D721Med (cell line): ENCODE results near the gene OR52B2.

Source experiments
- DNase-seq: peaks from one replicate; pipeline ENCODE4 v3.0.0; 2011; ENCODE audit warnings: low spot score; ENCODE audit not compliant: insufficient read length
- FAIRE-seq: peaks from 2 replicates; lab custom pipeline; 2011; peaks lifted over from hg19 to GRCh38; lab: Jason Lieb, UNC
- TF ChIP-seq, protein P1 (sequence below): IDR thresholded peaks from 2 replicates; pipeline ENCODE4 v1.5.1; 2012; ENCODE audit warnings: mild to moderate bottlenecking, control low read depth; ENCODE audit not compliant: insufficient read depth; ENCODE audit errors: missing control alignments

OR52B2 gene

DNA sequence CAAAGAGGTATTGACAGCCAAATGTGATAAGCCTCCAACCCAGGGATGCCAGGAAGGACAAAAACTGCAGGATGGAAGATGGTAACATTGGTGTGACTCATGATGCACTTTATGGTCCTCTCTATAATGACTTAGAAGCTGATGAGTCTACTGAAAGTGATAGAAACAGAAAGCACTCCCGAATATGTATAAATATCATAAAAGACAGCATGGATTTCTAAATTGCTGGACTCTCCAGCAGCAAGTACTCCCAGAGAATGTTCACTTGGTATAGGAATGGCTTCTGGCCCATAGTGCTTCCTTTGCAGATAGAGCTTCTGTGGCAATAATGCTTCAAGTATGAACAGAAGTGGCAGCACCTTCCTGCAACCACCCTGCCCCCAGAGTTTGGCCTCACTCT lies at the start of gene OR52B2:
Gene OR52B2 (minus strand): TSS at position 101 of the 400 bp plus-strand sequence. CDS start 0 bp downstream, at position 101.
- DNase-seq = no peak
- TF ChIP-seq, protein P1, sequence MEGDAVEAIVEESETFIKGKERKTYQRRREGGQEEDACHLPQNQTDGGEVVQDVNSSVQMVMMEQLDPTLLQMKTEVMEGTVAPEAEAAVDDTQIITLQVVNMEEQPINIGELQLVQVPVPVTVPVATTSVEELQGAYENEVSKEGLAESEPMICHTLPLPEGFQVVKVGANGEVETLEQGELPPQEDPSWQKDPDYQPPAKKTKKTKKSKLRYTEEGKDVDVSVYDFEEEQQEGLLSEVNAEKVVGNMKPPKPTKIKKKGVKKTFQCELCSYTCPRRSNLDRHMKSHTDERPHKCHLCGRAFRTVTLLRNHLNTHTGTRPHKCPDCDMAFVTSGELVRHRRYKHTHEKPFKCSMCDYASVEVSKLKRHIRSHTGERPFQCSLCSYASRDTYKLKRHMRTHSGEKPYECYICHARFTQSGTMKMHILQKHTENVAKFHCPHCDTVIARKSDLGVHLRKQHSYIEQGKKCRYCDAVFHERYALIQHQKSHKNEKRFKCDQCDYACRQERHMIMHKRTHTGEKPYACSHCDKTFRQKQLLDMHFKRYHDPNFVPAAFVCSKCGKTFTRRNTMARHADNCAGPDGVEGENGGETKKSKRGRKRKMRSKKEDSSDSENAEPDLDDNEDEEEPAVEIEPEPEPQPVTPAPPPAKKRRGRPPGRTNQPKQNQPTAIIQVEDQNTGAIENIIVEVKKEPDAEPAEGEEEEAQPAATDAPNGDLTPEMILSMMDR = no peak
- FAIRE-seq = no peak

DNA sequence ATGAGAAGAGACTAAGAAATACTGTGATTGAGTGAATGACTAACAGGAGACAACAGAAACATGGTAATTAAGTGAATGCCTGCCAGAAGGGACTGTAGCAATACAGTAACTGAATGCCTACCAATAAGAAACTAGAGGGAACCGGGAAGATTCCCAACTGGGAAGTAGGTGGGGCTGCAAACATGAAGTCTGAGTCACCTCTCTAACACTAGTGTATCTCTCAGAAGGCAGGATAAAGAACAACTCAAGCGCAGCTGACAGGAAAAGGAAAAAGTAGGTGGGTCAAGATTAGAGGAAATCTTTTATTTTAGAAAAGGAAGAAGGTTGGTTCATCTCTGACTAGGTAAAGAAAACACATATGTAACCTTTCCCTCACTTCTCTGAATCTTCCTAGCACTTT lies 49.2 kb upstream of the OR52B2 start:
- no peak for DNase-seq
- no peak for FAIRE-seq
- TF ChIP-seq, protein P1 = no peak

DNA sequence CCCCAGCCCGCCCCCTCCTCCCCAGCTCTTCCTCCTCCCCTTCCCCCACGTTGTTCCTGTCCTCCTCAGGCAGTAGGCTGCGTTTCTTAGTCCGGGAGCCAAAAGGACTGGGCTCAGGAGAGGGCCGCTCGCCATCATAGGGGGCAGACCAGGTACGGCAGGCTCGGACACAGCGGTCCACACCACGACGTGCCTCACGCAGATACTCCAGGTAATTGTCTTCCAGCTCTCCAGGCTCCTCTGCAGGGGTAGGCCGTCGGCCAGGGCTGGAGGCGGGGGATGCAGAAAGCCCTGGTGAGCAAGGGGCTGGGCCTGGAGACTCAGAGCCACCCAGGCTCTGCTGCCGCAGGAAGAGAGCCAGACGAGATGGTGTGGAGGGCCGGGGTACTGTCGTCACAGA lies 47.6 kb upstream of the OR52B2 start:
- DNase-seq = no peak
- FAIRE-seq = no peak
- TF ChIP-seq, protein P1 = no peak

DNA sequence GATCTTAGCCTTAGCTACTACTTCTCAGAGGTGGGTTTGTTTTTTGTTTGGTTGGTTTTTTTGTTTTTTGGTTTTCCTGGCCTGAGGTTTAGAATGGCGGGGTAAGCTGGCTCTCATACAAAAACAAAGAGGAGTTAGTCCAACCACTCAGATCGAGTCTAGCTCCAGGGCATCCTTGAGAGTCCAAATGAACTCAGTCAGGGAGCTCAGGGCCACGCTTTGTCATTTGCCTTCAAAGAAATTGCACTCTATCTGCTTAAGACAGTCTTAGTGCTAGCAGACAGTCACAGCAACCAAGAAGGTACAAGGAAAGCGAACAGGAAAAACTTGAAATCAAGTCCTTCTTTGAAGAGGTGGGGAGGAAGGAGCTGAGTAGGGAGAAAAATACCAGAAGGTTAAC lies 46.4 kb upstream of the OR52B2 start:
- FAIRE-seq (no peak), DNase-seq (no peak)
- TF ChIP-seq, protein P1 = no peak

DNA sequence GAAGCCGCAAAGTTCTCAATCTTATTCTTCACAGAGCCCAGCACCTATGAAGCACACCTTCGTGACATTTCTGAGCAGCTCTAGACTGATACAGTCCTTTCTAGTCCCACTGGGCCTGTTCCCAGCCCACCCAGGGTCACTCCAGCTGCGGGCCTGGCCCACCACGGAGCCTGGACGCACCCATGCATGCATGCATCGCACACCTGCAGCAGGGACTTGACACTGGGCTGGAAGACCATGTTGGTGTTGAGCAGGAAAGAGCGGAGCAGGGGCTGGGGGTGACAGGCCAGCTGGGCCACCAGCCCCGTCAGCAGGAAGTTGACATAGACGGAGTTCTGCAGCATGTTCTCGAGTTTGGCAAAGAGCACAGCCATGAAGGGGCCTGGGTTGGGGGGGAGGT lies 44.4 kb upstream of the OR52B2 start:
- DNase-seq (no peak), FAIRE-seq (no peak)
- TF ChIP-seq, protein P1 = no peak

DNA sequence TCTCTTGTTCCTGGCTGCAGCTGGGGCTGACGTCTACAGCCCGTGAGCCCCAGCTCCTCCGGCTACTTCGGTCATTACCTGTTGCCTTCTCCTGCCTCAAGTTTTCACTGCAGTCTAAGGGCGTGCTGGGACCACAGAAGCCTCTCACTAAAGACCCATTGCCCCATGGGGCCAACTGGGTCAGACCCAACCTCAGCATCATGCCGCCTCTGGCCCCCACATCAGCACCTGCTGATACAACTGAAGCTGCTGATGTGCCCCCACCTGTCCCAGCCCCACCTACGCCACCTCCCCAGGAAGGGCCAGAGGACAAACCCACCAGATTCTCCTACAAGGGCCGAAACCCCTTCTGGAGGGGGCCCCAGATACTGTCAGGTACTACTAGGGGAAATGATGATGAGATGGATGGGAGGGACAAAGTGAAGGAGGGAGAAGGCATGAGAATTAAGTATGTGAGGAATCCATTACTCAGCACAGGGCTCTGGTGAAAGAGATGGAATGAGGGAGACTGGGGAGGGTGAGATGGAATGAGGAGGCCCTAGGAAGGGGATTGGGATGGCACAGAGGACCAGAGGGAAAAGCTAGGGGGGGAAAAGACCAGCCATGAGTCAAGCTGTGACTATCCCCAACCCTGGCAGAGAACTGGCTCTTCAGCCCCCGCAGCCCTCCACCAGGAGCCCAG lies 40.3 kb upstream of the OR52B2 start:
- FAIRE-seq = no peak
- TF ChIP-seq, protein P1 = no peak
- DNase-seq = no peak

DNA sequence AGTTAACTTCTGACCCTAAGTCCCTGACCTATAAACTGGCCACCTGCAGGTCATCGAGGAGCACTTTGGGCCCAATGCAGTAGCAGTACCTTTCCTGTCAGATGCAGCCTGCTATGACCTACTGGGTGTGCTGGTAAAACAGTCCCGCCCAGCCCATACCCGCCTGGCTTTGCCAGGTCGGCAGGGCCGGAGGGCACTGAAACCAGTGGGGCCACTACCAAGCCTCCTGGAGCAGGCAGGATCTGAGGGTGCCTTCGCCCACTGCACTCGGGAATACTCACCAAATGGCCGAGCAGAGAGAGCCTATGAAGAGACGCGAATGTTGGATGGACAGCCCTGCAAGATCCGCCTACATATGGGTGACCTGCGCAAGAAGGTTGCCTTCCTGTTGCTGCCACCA lies 39.7 kb upstream of the OR52B2 start:
- TF ChIP-seq, protein P1 = no peak
- FAIRE-seq = no peak

More for the DNA sequence above, 39.7 kb upstream of the OR52B2 start:
- no peak for DNase-seq
